HepG2 (cell line): Measurements from ENCODE around the gene SERPINE2.

Source experiments
- POLR2A ChIP-seq, 2 experiments: IDR thresholded peaks; 2 replicates each; pipeline ENCODE4 v1.6.1; 2011; ENCODE audit warnings: low read depth in 2 of 2, low read length in 2 of 2, mild to moderate bottlenecking in 1 of 2, moderate library complexity in 1 of 2; ENCODE audit not compliant: insufficient read depth in 1 of 2
- TF ChIP-seq, protein P1 (sequence below): sonication (generic); formaldehyde crosslinking; IDR thresholded peaks from 2 replicates; pipeline ENCODE4 v1.5.0; 2020; ENCODE audit warnings: mild to moderate bottlenecking, missing genetic modification reagents, moderate library complexity
- TF ChIP-seq, protein P2 (sequence below): IDR thresholded peaks from 2 replicates; pipeline ENCODE4 v1.6.1; 2016; ENCODE audit warnings: missing compliant biosample characterization, missing genetic modification reagents, borderline replicate concordance

- TF ChIP-seq, protein P1, sequence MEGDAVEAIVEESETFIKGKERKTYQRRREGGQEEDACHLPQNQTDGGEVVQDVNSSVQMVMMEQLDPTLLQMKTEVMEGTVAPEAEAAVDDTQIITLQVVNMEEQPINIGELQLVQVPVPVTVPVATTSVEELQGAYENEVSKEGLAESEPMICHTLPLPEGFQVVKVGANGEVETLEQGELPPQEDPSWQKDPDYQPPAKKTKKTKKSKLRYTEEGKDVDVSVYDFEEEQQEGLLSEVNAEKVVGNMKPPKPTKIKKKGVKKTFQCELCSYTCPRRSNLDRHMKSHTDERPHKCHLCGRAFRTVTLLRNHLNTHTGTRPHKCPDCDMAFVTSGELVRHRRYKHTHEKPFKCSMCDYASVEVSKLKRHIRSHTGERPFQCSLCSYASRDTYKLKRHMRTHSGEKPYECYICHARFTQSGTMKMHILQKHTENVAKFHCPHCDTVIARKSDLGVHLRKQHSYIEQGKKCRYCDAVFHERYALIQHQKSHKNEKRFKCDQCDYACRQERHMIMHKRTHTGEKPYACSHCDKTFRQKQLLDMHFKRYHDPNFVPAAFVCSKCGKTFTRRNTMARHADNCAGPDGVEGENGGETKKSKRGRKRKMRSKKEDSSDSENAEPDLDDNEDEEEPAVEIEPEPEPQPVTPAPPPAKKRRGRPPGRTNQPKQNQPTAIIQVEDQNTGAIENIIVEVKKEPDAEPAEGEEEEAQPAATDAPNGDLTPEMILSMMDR (CRISPR knock-in tag): no peak
- TF ChIP-seq POLR2A (IDR thresholded peaks at IDR 0.05; ENCODE audit: insufficient read depth in 1 of 2, low read depth in 2 of 2, low read length in 2 of 2): no peak
- TF ChIP-seq, protein P2, sequence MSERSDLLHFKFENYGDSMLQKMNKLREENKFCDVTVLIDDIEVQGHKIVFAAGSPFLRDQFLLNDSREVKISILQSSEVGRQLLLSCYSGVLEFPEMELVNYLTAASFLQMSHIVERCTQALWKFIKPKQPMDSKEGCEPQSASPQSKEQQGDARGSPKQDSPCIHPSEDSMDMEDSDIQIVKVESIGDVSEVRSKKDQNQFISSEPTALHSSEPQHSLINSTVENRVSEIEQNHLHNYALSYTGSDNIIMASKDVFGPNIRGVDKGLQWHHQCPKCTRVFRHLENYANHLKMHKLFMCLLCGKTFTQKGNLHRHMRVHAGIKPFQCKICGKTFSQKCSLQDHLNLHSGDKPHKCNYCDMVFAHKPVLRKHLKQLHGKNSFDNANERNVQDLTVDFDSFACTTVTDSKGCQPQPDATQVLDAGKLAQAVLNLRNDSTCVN (CRISPR knock-in tag): no peak
These were observed 16.0 kb upstream of the SERPINE2 start for GRCh38 chr2:224055101-224055500.
